DMS114 treated with DMSO at 0.1 percent for 48 hours (cell line): ENCODE data around the gene BACH2.
"Not testable (repeated sequence)": the region's sequence is repeated elsewhere in the genome, so short reads cannot be mapped to it uniquely, and the experiment has no call there.

ENCODE experiments used
- DNase-seq: peaks from one replicate; lab custom pipeline; 2025; ENCODE audit not compliant: unreplicated experiment; lab: John Stamatoyannopoulos, UW

The BACH2 gene

DNA sequence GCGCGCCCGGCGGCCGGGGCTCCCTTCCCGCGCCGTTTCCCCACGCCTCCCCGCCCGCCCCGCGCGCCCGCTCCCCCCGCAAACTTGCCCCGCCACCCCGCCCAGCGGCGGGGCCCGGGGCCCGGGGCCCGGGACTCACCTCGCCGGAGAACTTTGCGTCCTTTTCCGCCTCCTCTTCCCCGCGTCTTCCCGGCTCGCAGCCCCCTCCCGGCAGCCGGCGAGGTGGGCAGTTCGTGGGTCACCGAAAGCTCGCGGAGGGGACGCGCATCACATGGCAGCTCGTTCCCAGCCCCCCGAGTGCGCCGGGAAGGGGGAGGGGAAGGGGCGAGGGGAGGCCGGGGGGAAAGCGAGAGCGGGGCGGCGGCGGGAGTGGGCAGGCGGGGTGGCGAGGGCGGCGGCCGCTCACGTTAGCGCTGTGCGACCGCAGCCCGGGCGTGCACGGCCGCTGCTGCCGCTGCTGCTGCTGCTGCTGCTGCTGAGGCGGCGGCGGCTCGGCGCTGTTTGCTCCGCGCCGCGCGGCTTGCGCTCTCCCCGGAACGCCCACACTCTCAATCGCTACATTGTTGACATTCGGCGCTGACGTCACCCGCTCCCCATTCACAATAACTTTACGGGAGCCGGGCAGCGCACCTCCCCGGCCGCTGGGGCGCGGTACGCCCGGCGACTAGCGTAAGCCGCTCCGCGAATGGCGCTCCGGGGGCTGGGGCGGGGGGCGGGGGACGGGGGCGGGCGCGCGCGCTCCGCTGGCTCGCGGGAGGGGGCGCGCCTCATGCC lies at the start of gene BACH2:
Gene BACH2, minus strand, starts transcription at position 503 of the 774 bp plus-strand sequence. CDS start 287,999 bp downstream, outside the sequence.
- DNase-seq, result peak; percentile 17

- DNase-seq, result no peak
Measured at GRCh38 chr6:90343576-90343975, 46.9 kb upstream of the BACH2 start.

DNA sequence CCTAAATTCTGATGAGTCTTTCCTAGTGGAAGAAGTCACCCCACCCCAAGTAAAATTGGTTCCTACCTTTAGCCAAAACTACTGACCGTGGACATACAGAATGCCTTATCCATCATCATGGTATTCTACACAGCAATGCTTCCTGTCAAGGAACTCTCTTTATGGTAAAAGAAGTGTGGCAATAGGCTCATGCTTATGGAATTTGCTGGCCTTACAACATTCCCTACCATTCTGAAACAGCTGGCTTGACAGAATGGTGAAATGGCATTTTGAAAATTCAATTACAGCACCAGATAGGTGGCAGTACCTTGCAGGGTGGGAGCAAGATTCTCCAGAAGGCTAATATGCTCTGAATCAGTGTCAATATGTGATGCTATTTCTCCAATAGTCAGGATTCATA lies 41.8 kb upstream of the BACH2 start:
- no peak for DNase-seq

- DNase-seq, result no peak
Measured at GRCh38 chr6:90336388-90336947, 39.8 kb upstream of the BACH2 start.

GRCh38 chr6:90333928-90334327 lies 37.3 kb upstream of the BACH2 start:
- DNase-seq, result no peak

GRCh38 chr6:90332978-90333543 lies 36.4 kb upstream of the BACH2 start:
- DNase-seq, result not testable (repeated sequence)

DNA sequence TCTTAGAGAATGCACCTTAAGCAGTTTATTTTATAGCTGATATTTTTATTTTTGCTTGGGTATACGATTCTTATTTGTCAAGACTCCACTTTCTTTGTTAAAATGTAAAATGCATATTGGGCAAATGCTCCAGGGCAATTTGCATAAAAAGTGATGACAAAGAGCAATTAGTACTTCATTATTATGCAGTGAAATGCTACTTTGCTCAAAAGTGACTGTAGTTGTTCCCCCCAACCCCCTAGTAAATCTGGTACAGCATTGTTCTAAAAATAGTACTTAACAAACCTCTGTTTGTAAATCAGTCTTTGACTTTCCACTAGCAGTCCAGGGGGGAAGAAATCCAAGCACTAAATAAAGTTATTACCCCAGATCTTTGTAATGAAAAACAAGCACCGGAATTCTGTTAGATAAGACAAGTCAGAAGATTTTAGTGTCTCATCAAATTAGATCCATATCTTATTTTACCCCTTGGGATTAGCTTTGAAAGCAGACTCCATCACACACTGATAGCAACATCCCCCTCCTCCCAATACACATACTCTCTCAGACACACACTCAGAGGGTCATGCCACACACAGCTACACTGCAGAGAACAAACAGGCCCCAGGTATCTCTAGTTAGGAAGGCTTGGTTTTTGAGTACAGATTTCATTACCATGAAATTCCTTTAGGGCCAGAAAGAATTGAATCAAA lies 32.9 kb upstream of the BACH2 start:
- no peak for DNase-seq

GRCh38 chr6:90328004-90328403 lies 31.4 kb upstream of the BACH2 start:
- no peak for DNase-seq

GRCh38 chr6:90326404-90327057 lies 29.9 kb upstream of the BACH2 start:
- no peak for DNase-seq

DNA sequence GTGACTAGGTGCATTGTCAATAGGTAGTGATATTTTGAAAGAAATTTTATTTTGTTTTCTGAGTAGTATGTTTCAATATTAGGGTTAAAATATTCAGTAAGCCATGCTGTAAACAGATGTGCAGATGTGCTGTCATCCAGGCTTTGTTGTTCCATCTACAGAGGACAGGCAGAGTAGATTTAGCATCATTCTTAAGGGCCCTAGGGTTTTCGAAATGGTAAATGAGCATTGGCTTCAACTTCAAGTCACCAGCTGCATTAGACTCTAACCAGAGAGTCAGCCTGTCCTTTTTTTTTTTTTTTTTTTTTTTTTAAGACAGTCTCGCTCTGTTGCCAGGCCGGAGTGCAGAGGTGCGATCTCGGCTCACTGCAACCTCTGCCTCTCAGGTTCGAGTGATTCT lies 27.1 kb upstream of the BACH2 start:
- DNase-seq, result no peak

- DNase-seq, result no peak
Measured at GRCh38 chr6:90322976-90323474, 26.4 kb upstream of the BACH2 start.

GRCh38 chr6:90319979-90320685 lies 23.5 kb upstream of the BACH2 start:
- DNase-seq, result no peak

DNA sequence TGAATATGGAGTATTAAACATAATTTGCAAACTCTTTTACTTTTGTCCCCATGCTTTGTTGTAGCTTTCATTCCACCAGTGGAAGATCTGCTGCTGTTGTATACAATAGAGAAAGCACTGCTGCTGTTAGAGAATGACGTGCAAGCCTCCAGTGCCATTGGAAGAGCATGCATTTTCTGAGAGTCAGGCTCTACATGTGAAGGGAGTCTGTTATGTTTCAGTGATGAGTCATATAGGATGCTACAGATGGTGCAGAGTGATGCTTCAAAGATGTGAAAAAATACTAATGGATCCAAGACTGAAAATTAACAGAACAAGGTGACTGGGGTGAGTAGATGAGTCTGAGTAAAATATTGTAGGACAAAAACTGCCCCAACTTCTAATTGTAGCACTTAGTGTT lies 22.4 kb upstream of the BACH2 start:
- DNase-seq, result no peak

DNA sequence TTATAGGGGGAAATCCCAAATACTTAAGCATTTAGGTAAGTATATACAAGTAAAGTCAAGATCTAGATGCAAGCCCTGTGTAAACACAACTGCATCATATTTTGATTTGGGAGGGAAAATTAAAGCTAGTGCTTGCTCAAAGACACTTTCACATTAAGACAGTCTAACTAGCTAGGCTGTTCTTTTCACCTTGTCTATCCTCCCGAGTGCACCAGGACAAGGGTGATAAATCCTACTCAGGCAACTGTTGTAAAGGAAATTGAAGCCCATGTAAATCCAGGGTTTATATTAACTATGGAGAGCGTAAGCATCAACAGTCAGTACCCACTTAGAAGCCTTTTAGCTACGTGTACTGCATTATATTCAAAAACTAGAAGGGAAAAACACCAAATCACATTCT lies 19.3 kb upstream of the BACH2 start:
- DNase-seq, result no peak

GRCh38 chr6:90315354-90315950 lies 18.8 kb upstream of the BACH2 start:
- DNase-seq, result no peak

DNA sequence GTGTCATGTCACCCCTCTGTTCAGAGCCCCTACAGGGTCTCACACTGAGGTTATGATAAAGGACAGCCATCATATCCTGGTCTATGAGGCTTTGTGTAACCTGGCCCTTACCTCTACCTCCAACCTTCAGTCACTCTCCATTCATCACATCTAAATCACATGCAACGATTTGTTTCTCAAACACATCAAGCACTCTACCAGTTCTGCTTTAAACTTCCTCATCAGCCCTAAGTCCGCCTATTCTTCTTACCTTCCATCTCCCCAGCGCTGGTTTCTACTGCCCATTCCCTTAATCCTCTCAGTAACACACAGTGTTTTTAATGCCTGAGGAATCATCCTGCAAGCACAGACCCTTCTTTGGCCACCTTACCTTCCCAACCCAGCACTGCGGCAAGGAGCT lies 17.9 kb upstream of the BACH2 start:
- no peak for DNase-seq

DNA sequence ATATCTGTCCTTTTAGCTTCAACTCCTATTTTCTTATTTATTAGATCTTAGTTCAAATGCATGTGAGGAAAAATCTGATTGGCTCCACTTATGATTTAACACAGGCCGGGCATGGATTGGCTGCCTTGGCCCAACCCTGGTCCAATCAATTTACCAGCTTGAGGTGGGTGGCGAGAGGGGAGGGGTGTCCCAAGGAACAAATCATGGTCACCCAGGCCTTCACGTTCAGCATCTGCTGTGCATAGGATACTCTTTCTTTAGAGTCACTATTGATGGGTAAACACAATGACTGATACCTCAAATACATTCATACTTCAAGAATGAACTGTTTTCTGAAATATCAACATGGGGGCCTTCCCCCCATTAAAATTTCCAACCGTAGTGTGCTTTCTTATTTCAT lies 14.9 kb upstream of the BACH2 start:
- no peak for DNase-seq

DNA sequence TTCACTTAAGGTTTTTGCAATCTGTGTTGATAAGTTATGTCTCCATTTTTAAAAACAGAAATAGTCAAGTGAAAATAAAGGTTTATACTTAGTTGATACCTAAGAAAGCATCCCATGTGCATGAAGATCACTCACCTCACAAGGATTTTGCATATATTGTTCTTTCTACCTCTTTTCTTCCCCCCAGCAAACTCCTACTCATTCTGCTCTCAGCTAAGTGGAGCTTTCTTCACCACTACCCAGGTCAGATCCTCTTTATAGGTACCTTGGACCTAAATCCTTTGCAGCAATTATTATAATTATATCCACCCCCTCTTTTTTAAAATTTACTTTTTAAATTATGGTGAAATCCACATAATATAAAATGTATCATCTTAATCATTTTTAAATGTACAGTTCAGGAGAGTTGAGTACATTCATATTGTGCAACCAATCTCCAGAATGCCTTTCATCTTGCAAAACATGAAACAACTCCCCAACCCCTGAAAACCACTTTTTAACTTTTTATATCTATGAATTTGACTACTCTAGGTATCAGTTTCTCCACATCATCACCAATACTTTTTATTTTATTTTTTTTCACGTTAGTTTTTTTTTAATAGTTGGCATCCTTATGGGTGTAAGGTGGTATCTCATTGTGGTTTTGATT lies 9.3 kb upstream of the BACH2 start:
- DNase-seq, result no peak

DNA sequence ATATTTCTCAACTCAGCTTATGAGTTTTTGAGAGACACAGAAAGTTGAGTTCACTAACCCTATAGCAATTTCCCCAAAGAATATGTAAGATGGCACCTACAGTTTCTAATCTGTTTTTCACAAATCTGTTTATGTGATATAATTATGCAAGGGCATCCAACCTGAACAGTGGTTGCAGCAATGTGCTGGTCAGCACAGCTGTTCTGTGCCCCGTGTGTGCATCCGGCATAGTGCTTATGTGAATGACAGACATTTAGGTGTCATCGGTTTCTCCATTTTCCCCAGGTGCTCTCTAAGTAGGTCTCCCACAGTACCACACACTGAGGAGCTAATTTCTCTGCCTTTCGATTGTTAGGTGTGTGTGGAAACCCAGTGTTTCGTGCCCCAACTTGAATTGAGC lies 7.7 kb upstream of the BACH2 start:
- no peak for DNase-seq

DNA sequence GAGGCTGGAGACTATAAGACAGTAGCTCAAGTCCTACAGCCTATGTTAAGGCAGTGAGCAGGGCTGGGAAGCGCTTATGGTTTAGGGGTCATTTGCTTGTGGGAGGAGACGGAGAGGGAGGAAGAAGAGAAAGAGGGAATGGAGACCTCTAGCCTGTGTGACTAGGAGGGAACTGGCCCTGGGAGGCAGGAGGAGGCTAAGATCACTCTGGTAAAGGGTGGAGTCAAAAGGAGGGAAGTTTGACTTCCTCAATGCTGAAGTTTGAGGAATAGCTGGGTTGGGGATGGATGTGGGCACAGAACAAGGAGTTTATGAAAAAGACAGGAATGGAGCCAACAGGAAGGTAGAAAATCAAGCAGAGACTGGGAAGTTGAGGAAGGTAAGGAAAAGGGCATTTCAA lies 6.4 kb upstream of the BACH2 start:
- DNase-seq, result no peak
